HG03095 (cell line): ENCODE results near the gene ZC3H10.
"Not testable (repeated sequence)": the region's sequence is repeated elsewhere in the genome, so short reads cannot be mapped to it uniquely, and the experiment has no call there.

Source experiments
- ATAC-seq: cut with Tn5 transposase; IDR thresholded peaks from one replicate; pipeline ENCODE4 v1.9.1; 2021; ENCODE audit warnings: moderate library complexity; ENCODE audit not compliant: unreplicated experiment

The ZC3H10 gene, protein sequence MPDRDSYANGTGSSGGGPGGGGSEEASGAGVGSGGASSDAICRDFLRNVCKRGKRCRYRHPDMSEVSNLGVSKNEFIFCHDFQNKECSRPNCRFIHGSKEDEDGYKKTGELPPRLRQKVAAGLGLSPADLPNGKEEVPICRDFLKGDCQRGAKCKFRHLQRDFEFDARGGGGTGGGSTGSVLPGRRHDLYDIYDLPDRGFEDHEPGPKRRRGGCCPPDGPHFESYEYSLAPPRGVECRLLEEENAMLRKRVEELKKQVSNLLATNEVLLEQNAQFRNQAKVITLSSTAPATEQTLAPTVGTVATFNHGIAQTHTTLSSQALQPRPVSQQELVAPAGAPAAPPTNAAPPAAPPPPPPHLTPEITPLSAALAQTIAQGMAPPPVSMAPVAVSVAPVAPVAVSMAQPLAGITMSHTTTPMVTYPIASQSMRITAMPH

DNA sequence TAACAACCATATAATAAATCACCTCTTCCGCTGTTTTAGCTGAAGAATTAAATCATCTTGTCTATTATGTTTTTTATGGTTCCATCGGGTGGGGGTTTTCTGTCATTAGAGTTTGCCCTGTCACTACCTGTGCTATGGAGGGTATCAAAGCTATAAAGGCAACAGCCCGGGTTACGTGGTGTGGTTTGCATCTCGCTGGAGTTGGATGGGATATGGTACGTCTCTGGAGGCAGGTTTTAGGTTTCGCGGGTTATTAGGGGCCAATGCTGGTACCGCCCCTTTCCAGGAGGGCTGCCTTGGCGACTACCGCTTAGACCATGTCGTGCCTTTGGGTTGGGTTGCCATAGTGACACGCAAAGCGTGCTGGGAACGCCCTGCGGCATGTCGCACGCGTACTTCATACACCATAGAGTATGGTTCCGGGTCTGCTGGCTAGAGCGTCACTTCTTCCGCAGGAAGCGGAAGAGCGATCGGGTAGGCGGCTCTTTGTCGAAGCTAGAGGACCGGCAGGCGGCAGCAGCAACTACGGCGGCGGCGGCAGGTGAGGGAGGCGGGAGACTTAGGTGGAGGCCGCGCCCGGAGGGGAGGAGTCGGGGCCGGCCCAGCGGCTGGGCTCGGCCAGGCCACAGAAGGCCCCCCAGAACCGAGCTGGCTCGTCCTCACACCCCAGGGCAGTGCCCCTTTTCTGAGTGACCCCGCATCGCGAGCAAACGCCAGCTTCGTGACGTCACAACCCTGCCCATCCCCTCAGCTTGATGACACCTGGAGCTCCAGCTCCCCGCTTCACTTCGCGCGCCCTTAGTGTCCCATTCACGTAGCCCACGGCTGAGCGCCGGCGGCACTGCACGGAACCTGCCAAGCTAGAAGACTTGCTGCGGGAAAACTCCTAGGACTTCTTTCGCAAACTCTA, at the start of gene ZC3H10:
Gene ZC3H10, plus strand, starts transcription at position 489 of the 910 bp plus-strand sequence. CDS start 2,297 bp downstream, outside the sequence.
- peak; percentile 68 for ATAC-seq

DNA sequence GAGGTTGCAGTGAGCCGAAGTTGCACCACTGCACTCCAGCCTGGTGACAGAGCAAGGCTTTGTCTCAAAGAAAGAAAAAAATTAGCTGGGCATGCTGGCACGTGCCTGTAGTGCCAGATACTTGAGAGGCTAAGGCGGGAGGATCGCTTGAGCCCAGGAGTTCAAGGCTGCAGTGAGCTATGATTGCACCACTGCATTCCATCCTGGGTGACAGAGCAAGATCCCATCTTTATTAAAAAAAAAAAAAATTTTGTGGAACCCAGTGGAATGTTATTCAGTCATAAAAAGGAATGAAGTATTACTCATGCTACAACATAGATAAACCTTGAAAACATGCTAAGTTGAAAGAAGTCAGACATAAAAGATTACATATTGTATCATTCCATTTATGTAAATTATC, 46.4 kb upstream of the ZC3H10 start:
- no peak for ATAC-seq

DNA sequence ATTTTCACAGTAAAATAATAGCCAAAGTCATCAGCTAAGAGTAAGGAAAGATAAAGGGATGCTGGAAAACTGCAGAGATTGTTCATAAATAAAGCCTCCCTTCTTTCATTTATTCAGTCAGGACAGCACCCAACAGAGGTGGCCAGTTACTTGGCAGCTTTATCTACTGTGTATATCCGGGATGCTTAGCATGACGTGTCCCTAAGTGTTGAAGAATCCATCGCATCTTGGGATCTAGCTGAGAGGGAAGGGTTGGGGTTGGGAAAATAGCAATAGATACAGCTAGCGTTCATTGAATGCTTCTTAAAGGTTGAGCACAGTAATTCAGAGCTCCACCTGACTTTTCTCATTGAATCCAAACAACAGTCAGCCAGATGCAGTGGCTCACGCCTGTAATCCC, 43.7 kb upstream of the ZC3H10 start:
- no peak for ATAC-seq

DNA sequence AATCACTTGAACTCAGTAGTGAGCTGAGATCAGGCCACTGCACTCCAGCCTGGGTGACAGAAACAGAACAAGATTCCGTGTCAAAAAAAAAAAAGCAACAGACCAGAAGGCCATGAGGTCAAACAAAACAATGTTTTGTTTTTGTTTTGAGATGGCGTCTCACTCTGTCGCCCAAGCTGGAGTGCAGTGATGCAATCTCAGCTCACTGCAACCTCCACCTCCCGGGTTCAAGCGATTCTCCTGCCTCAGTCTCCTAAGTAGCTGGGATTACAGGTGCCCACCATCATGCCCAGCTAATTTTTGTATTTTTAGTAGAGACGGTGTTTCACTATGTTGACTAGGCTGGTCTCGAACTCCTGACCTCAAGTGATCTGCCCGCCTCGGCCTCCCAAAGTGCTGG, 40.1 kb upstream of the ZC3H10 start:
- not testable (repeated sequence) for ATAC-seq

DNA sequence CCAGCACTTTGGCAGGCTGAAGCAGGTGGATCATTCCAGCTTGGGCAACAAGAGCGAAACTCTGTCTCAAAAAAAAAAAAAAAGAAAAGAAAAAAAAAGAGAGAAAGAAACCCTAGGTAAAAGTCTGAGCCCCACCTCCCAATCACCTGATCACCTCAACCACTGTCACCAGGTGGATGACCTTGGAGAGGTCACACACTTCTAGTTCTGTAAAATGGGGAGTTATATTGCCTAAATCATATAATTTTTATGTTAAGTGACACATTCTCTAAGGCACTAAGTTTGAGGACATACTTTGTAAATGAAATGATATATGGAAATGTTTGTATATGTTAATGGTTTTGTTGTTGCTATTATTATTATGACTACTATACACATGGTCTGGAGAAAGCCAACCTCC, 39.6 kb upstream of the ZC3H10 start:
- no peak for ATAC-seq

DNA sequence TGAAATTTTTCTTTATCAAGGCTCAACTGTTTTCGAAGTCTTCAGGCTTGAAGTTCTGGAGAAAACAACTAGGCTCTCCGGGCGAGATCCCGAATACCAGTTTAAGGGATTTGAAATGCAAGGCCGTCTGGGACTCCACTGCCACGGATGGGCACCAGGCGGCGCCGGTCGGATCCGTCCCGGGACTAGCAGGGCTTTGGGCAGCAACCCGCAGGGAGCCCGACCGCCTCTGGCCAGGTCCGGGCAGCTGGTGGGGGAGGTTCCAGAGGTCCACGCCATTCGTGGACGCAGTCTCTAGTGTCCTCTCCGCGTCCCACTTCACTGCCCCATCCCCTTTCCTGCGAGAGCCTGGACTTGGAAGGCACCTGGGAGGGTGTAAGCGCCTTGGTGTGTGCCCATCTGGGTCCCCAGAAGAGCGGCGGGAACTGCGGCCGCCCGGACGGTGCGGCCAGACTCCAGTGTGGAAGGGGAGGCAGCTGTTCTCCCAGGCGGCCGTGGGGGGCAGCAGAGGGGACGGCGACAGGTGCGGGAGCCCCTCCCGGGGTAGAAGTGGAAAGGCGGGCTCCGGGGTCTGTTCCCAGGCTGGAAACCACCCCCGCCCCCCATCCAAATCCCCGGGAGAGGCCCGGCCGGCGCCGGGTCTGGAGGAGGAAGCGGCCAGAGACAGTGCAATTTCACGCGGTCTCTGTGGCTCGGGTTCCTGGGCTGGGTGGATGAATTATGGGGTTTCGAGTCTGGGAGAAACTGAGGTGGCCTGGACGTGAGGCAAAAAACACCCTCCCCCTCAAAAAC, 38.9 kb upstream of the ZC3H10 start:
- ATAC-seq = no peak

DNA sequence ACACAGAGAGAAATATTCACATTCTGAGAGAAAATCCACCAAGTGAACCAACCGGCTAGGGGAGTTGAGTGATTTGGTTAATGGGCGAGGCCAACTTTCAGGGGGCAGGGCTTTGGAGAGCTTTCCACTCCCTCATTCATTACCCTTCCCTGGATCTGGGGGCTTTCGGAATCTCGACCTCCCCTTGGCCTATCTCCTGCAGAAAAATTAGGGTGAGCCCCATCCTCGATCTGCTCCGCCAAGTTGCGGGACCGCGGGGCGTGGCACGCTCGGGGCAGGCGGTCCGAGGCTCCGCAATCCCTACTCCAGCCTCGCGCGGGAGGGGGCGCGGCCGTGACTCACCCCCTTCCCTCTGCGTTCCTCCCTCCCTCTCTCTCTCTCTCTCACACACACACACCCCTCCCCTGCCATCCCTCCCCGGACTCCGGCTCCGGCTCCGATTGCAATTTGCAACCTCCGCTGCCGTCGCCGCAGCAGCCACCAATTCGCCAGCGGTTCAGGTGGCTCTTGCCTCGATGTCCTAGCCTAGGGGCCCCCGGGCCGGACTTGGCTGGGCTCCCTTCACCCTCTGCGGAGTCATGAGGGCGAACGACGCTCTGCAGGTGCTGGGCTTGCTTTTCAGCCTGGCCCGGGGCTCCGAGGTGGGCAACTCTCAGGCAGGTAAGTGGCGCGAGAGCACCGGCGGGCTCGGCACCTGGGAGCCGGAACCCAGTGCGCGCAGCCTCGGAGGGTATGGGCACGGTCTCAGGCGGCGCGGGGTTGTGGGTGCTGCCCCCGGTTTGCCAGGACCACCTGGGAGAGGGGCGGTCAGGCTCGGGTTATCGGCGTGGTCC, 38.1 kb upstream of the ZC3H10 start, which contains the start of gene ERBB3:
Gene ERBB3, plus strand, starts transcription at position 443 of the 833 bp plus-strand sequence. Its CDS starts 136 bp downstream, at position 579.
- ATAC-seq = no peak

DNA sequence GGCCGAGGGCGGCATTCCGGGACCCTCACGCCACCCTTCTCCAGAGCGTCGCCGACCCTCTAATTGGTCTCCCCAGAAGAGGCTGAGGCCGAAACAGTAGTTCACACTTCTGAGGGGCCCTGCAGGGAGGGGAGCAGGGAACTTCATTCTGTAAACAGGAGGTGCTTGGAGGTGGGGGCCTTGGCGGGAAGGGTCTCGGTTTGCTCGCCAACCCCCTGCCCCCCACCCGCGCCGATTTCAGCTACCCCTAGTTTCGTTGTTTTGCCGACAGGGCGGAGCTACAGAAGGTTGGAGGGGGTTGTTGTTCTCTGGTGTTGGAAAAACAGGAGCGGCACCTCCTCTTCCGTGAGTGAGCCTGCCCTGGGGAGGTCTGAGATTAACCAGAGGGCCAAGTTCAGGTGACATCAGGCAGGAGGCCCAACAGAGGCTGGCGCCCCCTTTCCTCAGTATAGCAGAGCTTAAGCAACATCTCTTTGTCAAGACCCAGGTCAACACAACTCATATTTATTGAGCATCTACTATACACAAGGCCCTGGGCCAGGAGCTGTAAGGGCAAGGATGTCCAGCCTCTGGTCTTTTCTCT, 37.4 kb upstream of the ZC3H10 start:
- ATAC-seq = no peak

DNA sequence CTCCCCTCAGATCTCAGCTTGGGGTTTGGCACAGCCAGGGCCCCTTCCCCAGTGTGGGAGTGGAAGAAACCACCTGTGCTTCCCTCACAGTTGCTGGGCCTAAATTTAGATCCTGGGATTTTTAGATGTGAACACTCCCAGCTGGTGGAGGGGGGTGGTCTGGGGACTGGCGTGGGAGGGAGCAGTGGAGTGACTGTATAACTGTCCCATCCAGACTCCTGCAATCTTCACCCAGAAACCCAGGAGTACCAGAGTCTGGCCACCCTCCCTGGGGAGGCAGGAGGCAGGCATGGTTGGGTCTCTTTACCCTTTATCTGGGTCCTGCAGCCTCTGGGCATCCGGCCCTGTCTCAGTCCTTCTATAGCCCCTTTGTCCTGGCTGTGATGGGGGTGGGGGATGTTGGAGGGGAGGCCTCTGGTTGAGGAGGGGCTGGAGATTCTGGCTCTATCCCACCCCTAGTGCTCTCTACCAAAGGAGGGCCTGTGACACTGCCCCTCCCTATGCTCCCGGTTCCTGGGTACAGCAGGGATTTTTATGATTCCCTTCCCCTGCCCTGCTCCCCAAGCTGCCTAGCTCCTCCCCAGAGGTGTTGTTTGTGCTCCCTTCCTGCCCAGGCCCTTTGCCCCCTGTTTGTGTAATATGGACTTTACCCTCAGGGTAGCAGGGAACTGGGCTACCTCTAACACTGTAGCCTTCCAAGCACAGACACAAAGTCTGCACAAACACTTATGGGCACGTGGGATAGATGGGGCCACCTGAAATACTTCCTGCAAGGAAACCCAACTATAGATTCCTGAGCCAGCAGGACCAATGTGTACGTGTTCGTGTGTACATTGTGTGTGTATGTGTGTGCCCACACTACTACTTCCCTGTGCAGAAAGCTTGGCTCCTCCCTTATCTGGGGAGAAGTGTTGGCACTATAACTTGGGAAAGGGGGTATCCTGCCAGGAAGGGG, 36.4 kb upstream of the ZC3H10 start:
- no peak for ATAC-seq

DNA sequence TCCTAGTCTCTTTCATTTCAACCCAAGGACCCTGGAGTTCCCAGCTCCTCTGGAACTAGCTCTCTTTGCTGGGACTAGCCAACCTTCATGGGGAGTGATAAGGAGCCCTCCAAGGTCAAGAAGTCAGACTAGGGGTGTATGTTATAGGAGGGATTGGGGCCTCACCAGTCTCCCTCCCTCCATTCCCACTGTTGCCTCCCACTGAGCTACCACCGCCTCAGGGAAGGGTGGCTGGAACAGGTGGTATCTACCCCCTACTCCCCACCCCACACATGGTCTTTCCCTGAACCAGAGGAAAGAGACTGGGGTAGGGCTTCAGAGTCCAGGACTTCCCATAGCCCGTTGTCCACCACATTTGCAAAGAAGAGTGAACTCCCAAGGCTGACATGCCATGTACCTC, 35.7 kb upstream of the ZC3H10 start:
- no peak for ATAC-seq

DNA sequence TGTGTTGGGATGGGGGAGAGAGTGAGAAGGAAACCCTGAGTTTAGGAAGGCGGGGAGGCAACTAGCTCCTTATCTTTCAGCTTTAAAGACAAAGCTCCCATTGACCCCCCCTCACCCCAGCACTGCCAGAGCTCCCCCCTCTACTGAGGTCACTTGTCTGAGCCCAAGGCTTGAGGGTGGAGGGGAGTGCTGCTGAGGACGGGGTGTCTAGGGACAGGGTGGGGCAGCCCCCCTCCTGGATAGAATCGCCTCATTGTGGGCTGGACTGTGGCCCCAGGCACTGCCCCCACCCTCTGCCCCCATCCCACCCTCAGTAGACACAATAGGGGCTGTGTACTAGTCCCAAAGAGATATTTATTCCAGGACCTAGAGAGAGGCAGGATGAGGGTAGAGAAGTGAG, 35.1 kb upstream of the ZC3H10 start:
- ATAC-seq = no peak

DNA sequence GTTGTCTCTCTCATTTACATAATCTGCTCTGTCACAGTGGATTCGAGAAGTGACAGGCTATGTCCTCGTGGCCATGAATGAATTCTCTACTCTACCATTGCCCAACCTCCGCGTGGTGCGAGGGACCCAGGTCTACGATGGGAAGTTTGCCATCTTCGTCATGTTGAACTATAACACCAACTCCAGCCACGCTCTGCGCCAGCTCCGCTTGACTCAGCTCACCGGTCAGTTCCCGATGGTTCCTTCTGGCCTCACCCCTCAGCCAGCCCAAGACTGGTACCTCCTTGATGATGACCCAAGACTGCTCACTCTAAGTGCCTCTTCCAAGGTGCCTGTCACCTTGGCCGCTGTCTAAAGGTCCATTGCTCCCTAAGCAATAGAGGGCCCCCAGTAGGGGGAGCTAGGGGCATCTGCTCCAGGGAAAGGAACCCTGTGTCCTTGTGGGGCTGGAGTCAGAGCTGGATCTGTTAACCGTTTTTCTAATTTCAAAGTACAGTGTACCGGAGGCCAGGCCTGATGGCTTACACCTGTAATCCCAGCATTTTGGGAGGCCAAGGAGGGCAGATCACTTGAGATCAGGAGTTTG, 33.0 kb upstream of the ZC3H10 start:
- ATAC-seq = no peak

DNA sequence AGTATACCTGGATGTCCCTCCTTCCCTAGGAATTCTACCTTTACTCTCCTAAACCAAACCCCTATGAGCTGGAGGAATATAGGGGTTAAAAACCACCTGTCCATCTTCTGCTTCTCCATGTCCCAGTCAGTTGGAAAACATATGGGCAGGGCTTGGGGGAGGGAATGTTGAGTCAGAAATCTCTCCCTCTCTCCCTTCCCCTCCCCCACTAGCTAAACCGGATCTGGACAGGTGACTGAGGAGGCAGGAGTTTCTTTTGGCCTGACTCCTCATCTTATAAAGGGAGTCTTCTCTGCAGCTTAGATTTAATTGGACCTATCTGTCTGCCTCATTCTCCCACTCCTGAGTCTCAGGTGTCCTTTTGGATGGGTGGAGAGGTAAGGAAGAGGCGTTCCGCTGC, 32.0 kb upstream of the ZC3H10 start:
- ATAC-seq = no peak

DNA sequence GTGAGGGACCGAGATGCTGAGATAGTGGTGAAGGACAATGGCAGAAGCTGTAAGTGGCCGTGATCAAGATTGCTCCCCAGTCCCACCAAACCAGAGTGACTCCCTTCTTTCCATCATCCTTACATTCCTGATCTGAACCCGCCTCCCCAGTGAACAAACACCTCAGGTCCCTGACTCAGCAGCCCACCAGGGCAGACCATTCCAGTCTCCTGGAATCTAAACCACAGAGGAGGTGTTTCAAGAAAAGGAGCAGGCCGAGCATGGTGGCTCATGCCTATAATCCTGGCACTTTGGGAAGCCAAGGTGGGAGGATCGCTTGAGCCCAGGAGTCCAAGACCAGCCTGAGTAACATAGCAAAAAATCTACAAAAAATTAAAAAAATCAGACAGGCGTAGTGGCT, 31.5 kb upstream of the ZC3H10 start:
- no peak for ATAC-seq

DNA sequence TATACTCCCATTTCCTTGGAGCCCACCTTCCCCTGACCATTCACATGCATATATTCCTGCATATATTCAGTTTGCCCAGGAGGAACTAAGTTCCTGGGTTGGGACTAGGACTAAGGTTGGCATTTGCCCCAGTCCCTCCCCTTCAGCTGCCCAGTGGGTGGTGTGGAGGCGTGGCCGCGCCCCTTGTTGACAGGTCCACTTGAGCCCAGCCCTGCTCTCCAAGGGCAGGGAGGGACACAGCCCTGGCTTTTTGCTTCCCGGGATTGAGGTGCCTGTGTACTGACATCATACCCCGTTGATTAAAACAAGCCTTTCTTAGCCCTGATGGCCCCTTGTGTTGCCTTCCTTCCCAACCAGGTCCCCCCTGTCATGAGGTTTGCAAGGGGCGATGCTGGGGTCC, 30.8 kb upstream of the ZC3H10 start:
- ATAC-seq = no peak

DNA sequence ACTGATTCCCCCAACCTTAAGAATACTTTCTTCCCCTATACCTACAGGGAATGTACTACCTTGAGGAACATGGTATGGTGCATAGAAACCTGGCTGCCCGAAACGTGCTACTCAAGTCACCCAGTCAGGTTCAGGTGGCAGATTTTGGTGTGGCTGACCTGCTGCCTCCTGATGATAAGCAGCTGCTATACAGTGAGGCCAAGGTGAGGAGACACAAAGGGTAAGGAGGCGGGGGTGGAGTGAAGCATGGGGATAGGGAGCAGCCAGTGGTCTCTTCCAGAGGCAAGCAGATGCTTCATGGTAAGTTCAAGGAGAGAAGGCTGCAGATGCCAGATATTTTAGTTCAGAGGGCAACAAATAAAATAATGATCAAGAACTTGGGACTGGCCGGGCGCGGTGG, 20.3 kb upstream of the ZC3H10 start:
- ATAC-seq = no peak

DNA sequence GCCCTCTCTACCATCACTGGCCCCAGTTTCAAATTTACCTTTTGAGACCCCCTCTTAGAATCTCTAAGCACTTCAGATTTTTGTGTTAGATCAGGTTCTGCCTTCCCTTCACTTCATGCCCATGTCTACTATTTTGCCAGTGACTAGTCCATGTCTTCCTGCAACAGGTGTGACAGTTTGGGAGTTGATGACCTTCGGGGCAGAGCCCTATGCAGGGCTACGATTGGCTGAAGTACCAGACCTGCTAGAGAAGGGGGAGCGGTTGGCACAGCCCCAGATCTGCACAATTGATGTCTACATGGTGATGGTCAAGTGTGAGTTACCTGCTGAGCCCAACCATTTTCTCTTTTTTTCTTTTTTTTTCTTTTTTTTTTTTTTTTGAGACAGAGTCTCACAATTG, 19.5 kb upstream of the ZC3H10 start:
- ATAC-seq = no peak

DNA sequence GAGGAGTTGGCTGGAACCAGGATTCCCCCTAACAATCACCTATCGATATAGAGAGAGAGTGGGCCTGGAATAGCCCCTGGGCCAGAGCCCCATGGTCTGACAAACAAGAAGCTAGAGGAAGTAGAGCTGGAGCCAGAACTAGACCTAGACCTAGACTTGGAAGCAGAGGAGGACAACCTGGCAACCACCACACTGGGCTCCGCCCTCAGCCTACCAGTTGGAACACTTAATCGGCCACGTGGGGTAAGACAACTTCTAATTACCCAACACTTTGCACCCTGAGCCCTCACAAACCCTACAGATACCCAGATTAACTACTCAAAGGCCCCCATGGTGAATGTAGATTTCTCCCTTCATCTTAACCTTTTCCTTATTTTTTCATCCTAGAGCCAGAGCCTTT, 18.3 kb upstream of the ZC3H10 start:
- no peak for ATAC-seq
